Ascending aorta (tissue), 2 donors: ENCODE measurements around the gene KLHL25. TPM values are rescaled to one million over a fixed set of nuclear protein-coding genes. Genes with fewer than 3 reads are reported as not detected.

ENCODE experiments used
- DNase-seq, 2 donors: peaks; one replicate each; pipeline ENCODE4 v3.0.0-alpha.2; 2019; ENCODE audit warnings: low spot score in 2 of 2
- H3K27ac ChIP-seq, 2 donors: fragments of 200-600 bp; sonication (generic); one replicate each; pipeline ENCODE4 v1.5.1; 2016 to 2017; ENCODE audit warnings: mild to moderate bottlenecking in 1 of 2
- H3K27me3 ChIP-seq: fragments of 200-600 bp; sonication (generic); one replicate; pipeline ENCODE4 v1.5.1; 2017
- H3K36me3 ChIP-seq, 2 donors: fragments of 200-600 bp; sonication (generic); one replicate each; pipeline ENCODE4 v1.5.1; 2016
- H3K4me1 ChIP-seq, 2 donors: fragments of 200-600 bp; sonication (generic); one replicate each; pipeline ENCODE4 v1.5.1; 2016 to 2017; ENCODE audit warnings: mild to moderate bottlenecking in 1 of 2
- H3K4me3 ChIP-seq, 2 donors: fragments of 200-600 bp; sonication (generic); one replicate each; pipeline ENCODE4 v1.5.1; 2016 to 2017; ENCODE audit warnings: mild to moderate bottlenecking in 1 of 2
- H3K9me3 ChIP-seq, 2 donors: fragments of 200-600 bp; sonication (generic); one replicate each; pipeline ENCODE4 v1.5.1; 2016
- CTCF ChIP-seq, 3 experiments: fragments of 200-600 bp in 2 of 3; fragments of 450-650 bp in 1 of 3; sonication (generic) in 2 of 3; IDR thresholded peaks; one replicate each; pipeline ENCODE4 v1.5.1; 2016 to 2019; ENCODE audit warnings: antibody characterized with exemption in 3 of 3, mild to moderate bottlenecking in 1 of 3, moderate library complexity in 1 of 3
- intact Hi-C: fragments of 100-400 bp; cut with DNase I; formaldehyde crosslinking; loops from one replicate; pipeline ENCODE4 v1.15.1; 2023
- total RNA-seq: library from RNA; depleted of rRNA; stranded (reverse); fragments of >200 nt; gene quantifications from one replicate; pipeline ENCODE4 v1.1.0, GENCODE V29; 2016

KLHL25 gene
- total RNA-seq, 1 donor from 2014 or later: 12.6 TPM

- no peak for TF ChIP-seq CTCF (IDR thresholded peaks at IDR 0.05)
- Histone ChIP-seq H3K27ac (no peak overlapping the region), H3K27me3 (no peaks in the 10 kb centered on the region), H3K9me3 (no peaks in the 10 kb centered on the region), H3K4me3 (no peak overlapping the region), H3K4me1 (peaks cover 11 to 16% of the 10 kb centered on the region in 2 donors), H3K36me3 (peaks cover 68 to 95% of the 10 kb centered on the region in 2 donors)
- DNase-seq: no peak
- intact Hi-C loops: no loop called here
These were observed 50.1 kb downstream of the KLHL25 start for GRCh38 chr15:85744579-85744978.

DNA sequence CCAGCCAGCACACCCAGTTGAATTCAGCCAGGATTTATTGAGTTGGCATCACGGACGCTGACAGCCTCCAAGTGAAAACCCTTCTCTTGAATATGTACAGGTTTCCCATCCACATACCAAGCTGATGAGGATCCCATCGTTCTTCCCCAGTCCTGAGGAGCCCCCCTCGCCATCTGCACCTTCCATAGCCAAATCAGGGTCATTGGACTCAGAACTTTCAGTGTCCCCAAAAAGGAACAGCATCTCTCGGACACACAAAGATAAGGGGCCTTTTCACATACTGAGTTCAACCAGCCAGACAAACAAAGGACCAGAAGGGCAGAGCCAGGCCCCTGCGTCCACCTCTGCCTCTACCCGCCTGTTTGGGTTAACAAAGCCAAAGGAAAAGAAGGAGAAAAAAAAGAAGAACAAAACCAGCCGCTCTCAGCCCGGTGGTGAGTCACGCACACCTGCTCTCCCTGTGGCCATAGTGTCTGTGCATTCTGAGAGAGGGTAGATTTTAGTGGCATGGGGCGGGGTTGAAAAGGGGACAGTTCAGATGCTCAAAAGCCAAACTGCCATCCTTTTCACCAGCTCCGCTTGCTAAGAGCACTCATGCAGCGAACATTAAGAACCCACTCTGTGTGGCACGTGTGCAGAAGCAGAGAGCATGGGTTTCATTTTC lies 51.2 kb downstream of the KLHL25 start:
- no peak for TF ChIP-seq CTCF (IDR thresholded peaks at IDR 0.05)
- no peak for DNase-seq
- no peaks in the 10 kb centered on the region for H3K27me3 ChIP-seq
- intact Hi-C loops: no loop called here
- H3K9me3 ChIP-seq: no peaks in the 10 kb centered on the region
- no peak overlapping the region for H3K27ac ChIP-seq
- peaks cover 65 to 95% of the 10 kb centered on the region in 2 donors for H3K36me3 ChIP-seq
- H3K4me1 ChIP-seq: peaks cover 8 to 11% of the 10 kb centered on the region in 2 donors
- H3K4me3 ChIP-seq: no peak overlapping the region

- TF ChIP-seq CTCF (IDR thresholded peaks at IDR 0.05): no peak
- Histone ChIP-seq H3K27ac (peak overlapping the region; percentile 32 to 63), H3K36me3 (peaks cover 63 to 92% of the 10 kb centered on the region in 2 donors), H3K27me3 (no peaks in the 10 kb centered on the region), H3K9me3 (no peaks in the 10 kb centered on the region), H3K4me1 (peaks cover 8 to 11% of the 10 kb centered on the region in 2 donors), H3K4me3 (no peak overlapping the region)
- DNase-seq: no peak
- intact Hi-C loops: no loop called here
These were observed 52.4 kb downstream of the KLHL25 start for GRCh38 chr15:85742186-85742821.

DNA sequence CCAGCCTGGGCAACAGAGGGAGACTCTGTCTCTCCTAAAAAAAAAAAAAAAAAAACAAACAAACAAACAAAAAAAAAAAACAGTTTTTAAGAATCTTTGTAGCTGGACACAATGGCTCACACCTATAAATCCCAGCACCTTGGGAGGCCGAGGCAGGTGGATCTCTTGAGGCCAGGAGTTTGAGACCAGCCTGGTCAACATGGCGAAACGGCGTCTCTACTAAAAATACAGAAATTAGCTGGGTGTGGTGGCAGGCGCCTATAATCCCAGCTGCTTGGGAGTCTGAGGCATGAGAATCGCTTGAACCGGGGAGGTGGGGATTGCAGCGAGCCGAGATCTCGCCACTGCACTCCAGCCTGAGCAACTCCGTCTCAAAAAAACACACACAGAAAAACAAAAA lies 53.1 kb downstream of the KLHL25 start:
- no peak for TF ChIP-seq CTCF (IDR thresholded peaks at IDR 0.05)
- intact Hi-C loops: no loop called here
- H3K9me3 ChIP-seq: no peaks in the 10 kb centered on the region
- H3K27me3 ChIP-seq: no peaks in the 10 kb centered on the region
- H3K36me3 ChIP-seq: peaks cover 63 to 91% of the 10 kb centered on the region in 2 donors
- no peak for DNase-seq
- no peak overlapping the region for H3K4me3 ChIP-seq
- H3K4me1 ChIP-seq: peaks cover 8 to 11% of the 10 kb centered on the region in 2 donors
- H3K27ac ChIP-seq: peak overlapping the region; percentile 32 to 63

- Histone ChIP-seq H3K27ac (no peak overlapping the region), H3K36me3 (peaks cover 63 to 91% of the 10 kb centered on the region in 2 donors), H3K4me1 (peaks cover 8 to 11% of the 10 kb centered on the region in 2 donors), H3K4me3 (no peak overlapping the region), H3K27me3 (no peaks in the 10 kb centered on the region), H3K9me3 (no peaks in the 10 kb centered on the region)
- DNase-seq: no peak
- intact Hi-C loops: no loop called here
- no peak for TF ChIP-seq CTCF (IDR thresholded peaks at IDR 0.05)
These were observed 53.7 kb downstream of the KLHL25 start for GRCh38 chr15:85741021-85741421.
